Activated T-helper 17 cell treated with anti-CD3 and anti-CD28 coated beads, Interleukin-2, amount 50 U/mL, for 72 hours (primary cell): ENCODE data around the gene SLC38A5. TPM values are rescaled to one million over a fixed set of nuclear protein-coding genes. Genes with fewer than 3 reads are reported as not detected.
"Not testable (repeated sequence)": the region's sequence is repeated elsewhere in the genome, so short reads cannot be mapped to it uniquely, and the experiment has no call there.

Experiments used
- ATAC-seq: fragments of 150-1000 bp; cut with Tn5 transposase; replicated peaks from 2 replicates; pipeline ENCODE4 v1.10.0; 2021; ENCODE audit warnings: mild to moderate bottlenecking, moderate library complexity
- H3K27ac Mint-ChIP-seq: one replicate; pipeline ENCODE4 v1.8.0; 2022; ENCODE audit warnings: mixed read lengths
- H3K27me3 Mint-ChIP-seq: one replicate; pipeline ENCODE4 v1.8.0; 2022; ENCODE audit warnings: mixed read lengths
- H3K36me3 Mint-ChIP-seq: one replicate; pipeline ENCODE4 v1.8.0; 2022; ENCODE audit warnings: low read depth, mild to moderate bottlenecking, mixed read lengths
- H3K4me1 Mint-ChIP-seq: one replicate; pipeline ENCODE4 v1.8.0; 2022; ENCODE audit warnings: mixed read lengths
- H3K4me3 Mint-ChIP-seq: one replicate; pipeline ENCODE4 v1.8.0; 2022; ENCODE audit warnings: mild to moderate bottlenecking, mixed read lengths
- H3K9me3 Mint-ChIP-seq: one replicate; pipeline ENCODE4 v1.8.0; 2022; ENCODE audit warnings: mixed read lengths
- total RNA-seq, 2 donors: library from RNA; stranded (reverse); gene quantifications; one replicate each; pipeline ENCODE4 v1.2.3, GENCODE V29; 2022

Gene SLC38A5
- total RNA-seq, 2 donors from 2014 or later, result 130 to 170 TPM

GRCh38 chrX:48468247-48468671, 1.8 kb downstream of the SLC38A5 start:
- peak; percentile 61 for ATAC-seq
- H3K27me3 Mint-ChIP-seq, result no peaks in the 10 kb centered on the region
- H3K4me3 Mint-ChIP-seq, result peak overlapping the region; percentile 98
- H3K9me3 Mint-ChIP-seq, result no peaks in the 10 kb centered on the region
- H3K27ac Mint-ChIP-seq, result peak overlapping the region; percentile 97
- peaks cover 59% of the 10 kb centered on the region for H3K36me3 Mint-ChIP-seq
- H3K4me1 Mint-ChIP-seq, result peaks cover 22% of the 10 kb centered on the region

DNA sequence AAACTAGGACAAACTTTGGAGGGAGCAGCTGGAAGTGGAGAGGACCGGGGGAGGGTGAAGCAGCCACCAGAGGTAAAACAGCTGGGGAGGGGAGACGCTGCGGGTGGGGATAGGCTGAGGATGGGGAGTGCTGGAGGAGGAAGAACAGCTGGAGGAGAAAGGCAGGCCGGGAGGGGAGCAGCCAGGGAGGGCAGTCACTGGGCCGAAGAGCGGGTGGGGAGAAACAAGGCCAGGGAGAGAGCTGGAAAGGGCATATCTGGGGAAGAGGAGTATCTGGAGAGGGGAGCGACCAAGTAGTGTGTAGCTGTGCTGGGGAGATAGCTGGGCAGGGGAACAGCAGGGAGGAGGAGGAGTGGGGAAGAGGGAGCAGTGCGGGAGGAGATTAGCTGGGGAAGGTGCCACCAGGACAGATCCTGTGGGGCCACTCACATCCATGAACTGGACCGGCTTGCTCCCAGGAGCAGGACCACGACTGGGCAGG, 2.7 kb downstream of the SLC38A5 start:
- peaks cover 22% of the 10 kb centered on the region for H3K4me1 Mint-ChIP-seq
- H3K27ac Mint-ChIP-seq, result peak overlapping the region; percentile 97
- H3K9me3 Mint-ChIP-seq, result no peaks in the 10 kb centered on the region
- peak overlapping the region; percentile 98 for H3K4me3 Mint-ChIP-seq
- no peak for ATAC-seq
- no peaks in the 10 kb centered on the region for H3K27me3 Mint-ChIP-seq
- peaks cover 68% of the 10 kb centered on the region for H3K36me3 Mint-ChIP-seq

DNA sequence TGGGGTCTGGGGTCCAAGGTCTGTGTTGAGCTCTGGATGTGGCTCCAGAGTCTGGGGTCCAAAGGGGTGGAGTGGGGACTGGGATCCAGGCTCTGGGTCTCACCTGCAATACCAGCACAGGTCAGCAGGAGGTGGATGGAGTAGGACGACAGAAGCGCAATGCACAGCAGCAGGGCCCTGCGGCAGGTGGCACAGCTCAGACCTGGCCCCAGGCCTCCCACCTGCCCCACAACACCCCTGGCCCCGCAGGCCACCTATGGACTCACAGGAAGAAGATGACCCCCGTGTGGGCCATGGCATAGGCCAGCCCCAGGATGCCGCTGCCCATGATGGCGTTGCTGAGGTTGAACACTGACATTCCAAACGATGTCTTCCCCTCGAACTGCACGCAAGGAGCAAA, 3.4 kb downstream of the SLC38A5 start:
- peak; percentile 25 for ATAC-seq
- Mint-ChIP-seq H3K27me3 (no peaks in the 10 kb centered on the region), H3K4me1 (peaks cover 22% of the 10 kb centered on the region), H3K27ac (peak overlapping the region; percentile 97), H3K9me3 (no peaks in the 10 kb centered on the region), H3K36me3 (peaks cover 74% of the 10 kb centered on the region), H3K4me3 (peak overlapping the region; percentile 98)

GRCh38 chrX:48465336-48465933, 4.6 kb downstream of the SLC38A5 start:
- peak; percentile 77 for ATAC-seq
- no peaks in the 10 kb centered on the region for H3K9me3 Mint-ChIP-seq
- H3K27ac Mint-ChIP-seq, result peak overlapping the region; percentile 85
- H3K27me3 Mint-ChIP-seq, result no peaks in the 10 kb centered on the region
- H3K4me3 Mint-ChIP-seq, result peak overlapping the region; percentile 98
- peaks cover 22% of the 10 kb centered on the region for H3K4me1 Mint-ChIP-seq
- peaks cover 87% of the 10 kb centered on the region for H3K36me3 Mint-ChIP-seq

DNA sequence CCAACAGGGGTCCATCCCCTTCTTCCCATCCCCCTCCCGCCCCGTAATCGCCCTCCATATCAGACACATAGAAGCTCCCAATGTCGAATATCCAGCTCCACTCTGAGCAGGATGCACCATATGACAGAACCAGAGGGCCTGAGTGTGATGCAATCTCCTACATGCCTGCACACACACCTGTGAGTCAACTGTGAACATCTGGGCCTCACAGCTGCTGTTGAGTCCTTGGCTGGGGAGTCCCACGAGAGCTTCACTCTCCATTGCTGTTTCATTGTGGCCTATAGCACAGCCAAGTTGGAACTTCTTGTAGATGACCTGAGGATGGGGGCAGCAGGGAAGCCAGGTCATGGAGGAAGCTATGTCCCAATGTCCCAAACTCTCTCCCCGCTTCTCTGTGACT, 8.2 kb downstream of the SLC38A5 start:
- H3K36me3 Mint-ChIP-seq, result peaks cover 80% of the 10 kb centered on the region
- peaks cover 14% of the 10 kb centered on the region for H3K4me1 Mint-ChIP-seq
- no peaks in the 10 kb centered on the region for H3K27me3 Mint-ChIP-seq
- ATAC-seq, result peak; percentile 39
- no peaks in the 10 kb centered on the region for H3K9me3 Mint-ChIP-seq
- no peak overlapping the region for H3K4me3 Mint-ChIP-seq
- no peak overlapping the region for H3K27ac Mint-ChIP-seq

GRCh38 chrX:48460606-48461005, 9.5 kb downstream of the SLC38A5 start:
- Mint-ChIP-seq H3K27ac (peak overlapping the region; percentile 48), H3K4me3 (no peak overlapping the region), H3K27me3 (no peaks in the 10 kb centered on the region), H3K36me3 (peaks cover 68% of the 10 kb centered on the region), H3K4me1 (peaks cover 12% of the 10 kb centered on the region), H3K9me3 (no peaks in the 10 kb centered on the region)
- ATAC-seq, result no peak

DNA sequence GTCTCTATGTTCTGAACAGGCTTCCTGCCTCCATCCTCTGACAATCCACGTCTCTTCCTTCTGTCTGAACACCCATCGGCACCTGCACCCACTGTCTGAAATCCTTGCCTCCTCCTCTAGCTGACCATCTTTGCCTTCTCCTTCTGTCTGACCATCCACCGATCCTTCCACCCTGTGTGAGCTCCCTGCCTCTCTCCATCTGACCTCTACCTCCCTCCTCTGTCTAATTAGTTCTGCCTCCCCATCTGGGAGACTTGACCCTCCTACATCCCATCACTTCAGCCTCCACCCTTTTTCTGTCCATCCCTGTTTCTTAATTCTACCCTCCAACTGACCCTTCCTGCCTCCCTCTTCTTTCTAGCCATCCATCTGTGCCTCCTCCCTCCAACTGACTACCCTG, 10.0 kb downstream of the SLC38A5 start:
- peaks cover 6% of the 10 kb centered on the region for H3K4me1 Mint-ChIP-seq
- ATAC-seq, result no peak
- H3K27ac Mint-ChIP-seq, result peak overlapping the region; percentile 48
- H3K36me3 Mint-ChIP-seq, result peaks cover 62% of the 10 kb centered on the region
- no peaks in the 10 kb centered on the region for H3K9me3 Mint-ChIP-seq
- no peak overlapping the region for H3K4me3 Mint-ChIP-seq
- no peaks in the 10 kb centered on the region for H3K27me3 Mint-ChIP-seq

DNA sequence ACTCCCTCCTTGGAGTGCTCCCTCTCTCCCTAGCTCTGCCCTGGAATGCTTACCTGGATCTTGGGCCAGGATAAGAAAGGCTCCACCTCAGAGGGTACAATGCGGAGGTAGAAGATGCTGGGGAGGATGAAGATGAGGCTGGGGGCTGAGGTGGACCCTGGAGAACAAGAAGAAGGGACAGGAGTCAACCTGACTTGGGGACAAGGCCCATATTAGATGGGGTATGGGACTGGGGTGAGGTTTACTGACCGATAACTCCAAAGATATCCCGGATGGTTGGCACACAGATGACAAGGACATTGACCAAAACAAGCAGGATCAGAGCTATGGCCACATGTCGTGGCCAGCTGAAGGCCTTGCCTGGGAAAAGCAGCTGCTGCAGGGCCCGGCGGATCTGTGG, 10.6 kb downstream of the SLC38A5 start:
- ATAC-seq, result no peak
- peaks cover 5% of the 10 kb centered on the region for H3K4me1 Mint-ChIP-seq
- H3K36me3 Mint-ChIP-seq, result peaks cover 57% of the 10 kb centered on the region
- H3K9me3 Mint-ChIP-seq, result no peaks in the 10 kb centered on the region
- H3K4me3 Mint-ChIP-seq, result no peak overlapping the region
- H3K27ac Mint-ChIP-seq, result peak overlapping the region; percentile 48
- H3K27me3 Mint-ChIP-seq, result no peaks in the 10 kb centered on the region

DNA sequence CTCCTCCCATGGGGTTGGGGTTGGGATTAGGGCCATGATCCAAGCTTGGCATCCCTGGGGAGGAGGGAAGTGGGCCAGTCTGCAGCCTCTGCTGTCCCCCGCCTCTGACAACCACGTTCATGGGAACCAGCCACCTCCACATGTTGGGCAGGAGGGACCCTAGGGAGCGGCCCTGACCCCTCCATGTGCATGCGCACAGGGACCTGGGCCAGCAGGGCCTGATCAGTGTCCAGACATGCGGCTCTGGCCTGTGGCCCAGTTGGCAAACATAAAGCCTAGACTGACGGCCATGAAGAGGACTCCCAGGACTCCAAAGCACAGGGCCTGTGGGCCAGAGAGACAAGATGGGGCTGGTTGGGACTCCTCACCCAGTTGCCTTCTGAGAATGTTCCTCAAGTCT, 11.3 kb downstream of the SLC38A5 start:
- Mint-ChIP-seq H3K4me1 (no peaks in the 10 kb centered on the region), H3K27me3 (no peaks in the 10 kb centered on the region), H3K27ac (no peak overlapping the region), H3K4me3 (no peak overlapping the region), H3K9me3 (no peaks in the 10 kb centered on the region), H3K36me3 (peaks cover 49% of the 10 kb centered on the region)
- ATAC-seq, result no peak

DNA sequence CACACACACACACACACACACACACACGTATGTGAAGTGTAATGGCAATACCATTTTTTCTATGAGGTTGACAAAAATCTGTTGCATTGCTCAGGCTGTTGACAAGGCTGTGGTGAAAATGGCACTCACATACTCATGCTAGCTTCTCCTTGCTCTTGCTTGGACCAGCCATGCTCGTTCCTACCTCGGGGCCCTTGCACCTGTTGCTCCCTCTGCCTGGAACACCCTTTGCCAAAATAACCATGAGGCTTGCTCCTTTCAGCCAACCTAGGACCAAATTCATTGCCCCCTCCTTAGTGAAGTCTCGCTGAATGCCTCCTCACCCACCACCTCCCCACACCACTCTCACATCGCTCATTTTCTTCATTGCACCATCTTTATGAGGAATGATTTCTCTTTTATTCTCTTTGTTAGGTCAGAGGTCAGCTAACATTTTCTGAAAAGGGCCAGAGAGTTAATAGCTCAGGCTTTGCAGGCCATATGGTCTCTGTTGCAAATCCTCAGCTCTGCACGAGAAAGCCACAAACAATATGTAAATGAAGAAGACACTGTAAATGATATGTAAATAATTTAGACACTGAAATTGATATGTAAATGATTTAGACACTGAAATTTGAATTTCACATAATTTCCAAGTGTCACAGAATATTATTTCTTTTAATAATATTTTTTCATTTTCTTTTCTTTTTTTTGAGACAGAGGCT, 13.3 kb downstream of the SLC38A5 start:
- ATAC-seq, result no peak

GRCh38 chrX:48451708-48452107, 18.4 kb downstream of the SLC38A5 start:
- Mint-ChIP-seq H3K27ac (no peak overlapping the region), H3K9me3 (no peaks in the 10 kb centered on the region), H3K4me3 (no peak overlapping the region), H3K4me1 (no peaks in the 10 kb centered on the region), H3K36me3 (no peaks in the 10 kb centered on the region), H3K27me3 (no peaks in the 10 kb centered on the region)
- no peak for ATAC-seq

More for the DNA sequence above, 13.3 kb downstream of the SLC38A5 start:
- no peaks in the 10 kb centered on the region for H3K27me3 Mint-ChIP-seq
- no peak overlapping the region for H3K27ac Mint-ChIP-seq
- H3K4me1 Mint-ChIP-seq, result no peaks in the 10 kb centered on the region
- peaks cover 31% of the 10 kb centered on the region for H3K36me3 Mint-ChIP-seq
- H3K4me3 Mint-ChIP-seq, result no peak overlapping the region
- H3K9me3 Mint-ChIP-seq, result no peaks in the 10 kb centered on the region

GRCh38 chrX:48450076-48450475, 20.0 kb downstream of the SLC38A5 start:
- Mint-ChIP-seq H3K27me3 (no peaks in the 10 kb centered on the region), H3K36me3 (no peaks in the 10 kb centered on the region), H3K4me1 (no peaks in the 10 kb centered on the region), H3K4me3 (no peak overlapping the region), H3K27ac (no peak overlapping the region), H3K9me3 (no peaks in the 10 kb centered on the region)
- ATAC-seq, result no peak

- not testable (repeated sequence) for H3K36me3 Mint-ChIP-seq, H3K9me3 Mint-ChIP-seq, H3K27ac Mint-ChIP-seq, H3K4me3 Mint-ChIP-seq, H3K27me3 Mint-ChIP-seq, ATAC-seq, H3K4me1 Mint-ChIP-seq
Measured at GRCh38 chrX:48447201-48447600, 22.9 kb downstream of the SLC38A5 start.

- peak overlapping the region; percentile 6 for H3K4me3 Mint-ChIP-seq
- not testable (repeated sequence) for H3K27ac Mint-ChIP-seq, H3K4me1 Mint-ChIP-seq, H3K9me3 Mint-ChIP-seq, H3K27me3 Mint-ChIP-seq, H3K36me3 Mint-ChIP-seq, ATAC-seq
Measured at GRCh38 chrX:48433713-48434112, 36.3 kb downstream of the SLC38A5 start.

DNA sequence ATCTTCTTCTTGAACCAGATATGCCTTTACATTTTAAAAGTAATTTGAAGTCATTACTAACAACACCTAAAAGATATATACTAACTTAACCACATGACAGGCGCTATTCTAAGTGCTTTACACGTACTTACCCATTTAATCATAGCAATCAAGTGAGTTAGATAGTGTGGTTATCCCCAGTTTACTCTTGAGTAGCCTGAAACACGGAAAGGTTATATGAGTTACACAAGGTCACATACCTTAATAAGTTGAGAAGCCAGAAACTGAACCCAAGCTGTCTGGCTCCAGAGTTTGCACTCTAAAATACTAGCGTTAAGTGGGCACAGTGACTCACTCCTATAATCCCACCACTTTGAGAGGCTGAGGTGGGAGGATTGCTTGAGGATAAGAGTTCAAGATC, 39.9 kb downstream of the SLC38A5 start:
- ATAC-seq, H3K4me3 Mint-ChIP-seq, H3K27me3 Mint-ChIP-seq, H3K36me3 Mint-ChIP-seq, H3K27ac Mint-ChIP-seq, H3K9me3 Mint-ChIP-seq, H3K4me1 Mint-ChIP-seq: not testable (repeated sequence)
